Measurements from ENCODE around the gene RBM17. TPM values are rescaled to one million over a fixed set of nuclear protein-coding genes. Genes with fewer than 3 reads are reported as not detected.
"Not testable (repeated sequence)": the region's sequence is repeated elsewhere in the genome, so short reads cannot be mapped to it uniquely, and the experiment has no call there.

The RBM17 gene
- polyA plus RNA-seq, 3 donors: 140 to 154 (median 141) TPM

DNA sequence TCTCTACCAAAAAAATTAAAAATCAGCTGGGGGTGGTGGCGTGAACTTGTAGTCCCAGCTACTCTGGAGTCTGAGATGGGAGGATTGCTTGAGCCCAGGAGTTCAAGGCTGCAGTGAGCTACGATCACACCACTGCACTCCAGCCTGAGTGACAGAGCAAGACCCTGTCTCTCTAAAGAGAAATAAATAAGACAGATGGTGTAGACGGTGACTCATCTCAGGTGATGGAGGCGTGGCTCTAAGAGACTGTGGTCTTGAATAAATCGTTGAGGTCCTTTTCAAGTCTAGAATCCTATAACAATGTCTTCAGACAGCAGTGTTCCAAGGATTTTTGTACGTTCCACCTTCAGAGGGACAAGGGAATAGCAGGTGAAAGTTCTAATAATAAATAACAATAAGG, 60.1 kb downstream of the RBM17 start:
- no peak for DNase-seq (ENCODE audit: low read depth in 3 of 3, low spot score in 2 of 3)

- no peak for DNase-seq (ENCODE audit: low read depth in 3 of 3, low spot score in 2 of 3)
Observed at GRCh38 chr10:6151087-6151977, 62.5 kb downstream of the RBM17 start.

DNA sequence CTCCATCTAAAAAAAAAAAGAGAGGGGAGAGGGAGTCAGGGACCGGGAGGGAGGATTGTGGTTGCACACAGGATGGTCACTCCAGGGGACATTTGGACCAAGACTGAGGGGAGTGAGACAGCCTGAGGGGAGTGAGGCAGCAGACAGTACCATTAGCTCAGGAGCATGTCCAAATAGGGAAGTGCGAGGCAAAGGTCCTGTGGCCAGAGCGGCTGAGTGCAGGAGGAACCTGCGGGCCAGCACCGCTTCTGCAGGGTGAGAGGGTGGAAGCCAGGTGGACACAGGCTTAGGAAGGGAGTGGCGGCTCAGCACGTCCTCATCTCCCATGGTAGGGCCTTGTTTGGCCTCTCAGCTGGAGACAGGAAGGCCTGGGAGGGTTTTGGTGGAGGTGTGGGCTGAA, 65.0 kb downstream of the RBM17 start:
- no peak for DNase-seq (ENCODE audit: low read depth in 3 of 3, low spot score in 2 of 3)

DNA sequence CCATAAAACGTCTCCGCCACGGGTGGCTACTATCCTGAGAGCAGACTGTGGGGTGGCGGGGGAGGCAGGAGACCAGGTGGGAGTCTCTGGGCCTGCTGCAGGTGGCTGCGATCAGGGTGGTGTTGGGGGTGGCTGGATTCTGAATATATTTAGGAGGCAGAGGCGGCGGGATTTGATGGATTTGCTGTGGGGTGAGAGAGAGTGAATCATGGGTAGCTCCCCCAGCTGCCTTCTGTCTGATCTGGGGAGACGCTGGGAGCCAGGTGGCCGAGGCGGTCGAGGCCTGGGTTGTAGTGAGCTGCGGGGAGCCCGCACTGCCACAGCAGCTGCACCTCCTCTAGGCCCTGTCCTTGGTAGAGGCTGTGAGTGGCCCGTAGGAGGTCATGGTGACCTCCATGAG, 65.7 kb downstream of the RBM17 start:
- no peak for DNase-seq (ENCODE audit: low read depth in 3 of 3, low spot score in 2 of 3)

DNA sequence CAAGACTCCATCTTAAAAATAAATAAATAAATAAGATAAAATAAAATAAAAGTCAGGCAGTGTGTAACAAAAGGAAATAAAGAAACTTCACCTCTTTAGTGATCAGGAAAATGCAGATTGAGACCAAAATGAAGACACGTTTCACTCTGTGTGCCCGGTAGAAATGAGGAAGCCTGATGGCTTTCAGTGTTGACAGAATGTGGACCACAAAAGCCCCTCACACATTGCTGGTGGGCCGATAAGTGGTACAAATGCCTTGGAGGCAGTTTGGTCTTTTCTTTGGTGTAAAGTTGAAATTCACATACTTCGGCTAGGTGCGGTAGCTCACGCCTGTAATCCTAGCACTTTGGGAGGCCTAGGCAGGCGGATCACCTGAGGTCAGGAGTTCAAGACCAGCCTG, 69.4 kb downstream of the RBM17 start:
- no peak for DNase-seq (ENCODE audit: low read depth in 3 of 3, low spot score in 2 of 3)

- DNase-seq (ENCODE audit: low read depth in 3 of 3, low spot score in 2 of 3): no peak
Observed at GRCh38 chr10:6161921-6162320, 73.1 kb downstream of the RBM17 start.

DNA sequence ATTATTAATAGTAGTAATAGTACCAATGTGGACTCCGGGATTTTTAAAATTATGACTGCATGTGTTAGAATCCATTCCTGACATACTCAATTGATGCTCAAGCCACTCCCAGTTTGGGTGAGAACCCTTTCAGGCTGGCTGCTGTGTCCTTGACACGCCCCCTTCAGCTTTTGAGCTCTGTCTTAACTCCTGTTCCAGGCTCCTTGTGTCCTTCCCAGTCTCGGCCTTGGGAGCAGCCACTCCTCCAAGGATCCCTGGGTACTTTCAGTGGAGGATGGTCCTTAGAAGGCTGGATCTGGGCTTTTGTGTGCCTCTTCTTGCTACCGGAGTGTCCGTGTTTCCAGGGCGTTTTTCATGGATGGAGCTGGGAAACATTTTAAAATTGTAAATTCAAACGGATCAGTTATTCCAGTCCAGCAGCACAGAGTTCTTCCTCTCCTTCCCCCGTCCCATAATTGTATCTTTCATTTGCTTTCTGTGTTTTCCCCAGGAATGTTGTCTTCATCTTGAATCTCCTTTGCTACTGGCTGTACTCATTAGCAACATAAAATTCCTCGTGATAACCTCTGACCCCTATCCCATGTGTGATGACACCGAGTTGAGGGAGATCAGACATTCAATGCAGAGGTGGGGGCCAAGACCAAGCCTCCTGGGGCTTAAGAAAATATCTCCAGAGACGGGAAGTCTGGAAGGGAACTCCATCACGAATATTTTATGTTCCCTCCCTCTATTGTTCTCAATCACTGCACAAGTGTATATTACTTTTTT, 73.9 kb downstream of the RBM17 start:
- no peak for DNase-seq (ENCODE audit: low read depth in 3 of 3, low spot score in 2 of 3)

GRCh38 chr10:6163364-6164270, 74.8 kb downstream of the RBM17 start:
- DNase-seq (ENCODE audit: low read depth in 3 of 3, low spot score in 2 of 3): peak in 1 of 3 donors; percentile 81

DNA sequence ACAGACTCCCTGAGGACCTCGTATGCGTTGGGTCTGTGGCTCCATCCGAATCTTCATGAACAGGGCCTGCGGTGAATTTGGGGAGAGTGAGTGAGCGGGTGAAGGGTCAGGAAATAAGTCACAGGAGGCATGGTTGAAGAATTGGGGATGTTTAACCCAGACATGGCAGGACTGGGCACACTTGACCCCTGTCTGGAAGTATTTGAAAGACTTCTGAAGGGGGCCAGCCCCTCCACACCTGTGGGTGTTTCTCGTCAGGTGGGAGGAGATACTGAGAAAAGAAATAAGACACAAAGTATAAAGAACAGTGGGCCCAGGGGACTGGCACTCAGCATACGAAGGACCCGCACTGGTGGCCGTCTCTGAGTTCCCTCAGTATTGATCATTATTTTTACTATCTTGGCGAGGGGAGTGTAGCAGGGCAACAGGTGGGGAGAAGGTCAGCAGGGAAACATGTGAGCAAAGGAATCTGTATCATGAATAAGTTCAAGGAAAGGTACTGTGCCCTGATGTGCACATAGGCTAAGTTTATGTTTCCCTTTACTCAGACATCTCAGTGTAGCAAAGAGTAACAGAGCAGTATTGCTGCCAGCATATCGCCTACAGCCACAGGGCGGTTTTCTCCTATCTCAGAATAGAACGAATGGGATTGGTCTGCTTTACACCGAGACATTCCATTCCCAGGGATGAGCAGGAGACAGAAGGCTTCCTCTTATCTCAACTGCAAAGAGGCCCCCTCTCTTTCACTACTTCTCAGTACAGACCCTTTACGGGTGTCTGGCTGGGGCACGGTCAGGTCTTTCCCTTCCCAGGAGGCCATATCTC, 75.6 kb downstream of the RBM17 start:
- no peak for DNase-seq (ENCODE audit: low read depth in 3 of 3, low spot score in 2 of 3)

- no peak for DNase-seq (ENCODE audit: low read depth in 3 of 3, low spot score in 2 of 3)
Observed at GRCh38 chr10:6165221-6165725, 76.4 kb downstream of the RBM17 start.

DNA sequence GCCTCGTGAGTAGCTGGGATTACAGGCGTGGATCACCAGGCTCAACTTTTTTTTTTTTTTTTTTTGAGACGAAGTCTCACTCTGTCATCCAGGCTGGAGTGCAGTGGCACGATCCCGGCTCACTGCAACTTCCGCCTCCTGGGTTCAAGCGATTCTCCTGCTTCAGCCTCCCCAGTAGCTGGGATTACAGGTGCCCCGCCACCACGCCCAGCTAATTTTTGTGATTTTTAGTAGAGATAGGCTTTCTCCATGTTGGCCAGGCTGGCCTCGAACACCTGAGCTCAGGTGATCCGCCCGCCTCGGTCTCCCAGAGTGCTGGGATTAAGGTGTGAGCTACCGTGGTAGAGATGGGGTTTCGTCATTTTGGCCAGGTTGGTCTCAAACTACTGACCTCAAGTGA, 77.1 kb downstream of the RBM17 start:
- not testable (repeated sequence) for DNase-seq (ENCODE audit: low read depth in 3 of 3, low spot score in 2 of 3)

Other genes starting within 250 kb of the RBM17 start
- gene ANKRD16, start 199.1 kb upstream of the RBM17 start, polyA plus RNA-seq (ENCODE audit: insufficient read length in 3 of 3): 10 to 100 TPM; 10.3 to 11.9 (median 11.7) TPM
- 10 to 100 TPM; 68.7 to 72.9 (median 69.4) TPM for gene FBH1, start 198.8 kb upstream of the RBM17 start, polyA plus RNA-seq (ENCODE audit: insufficient read length in 3 of 3)
- 1 to 10 TPM; 1.2 to 2.0 (median 1.8) TPM for gene IL15RA, start 111.5 kb upstream of the RBM17 start, polyA plus RNA-seq (ENCODE audit: insufficient read length in 3 of 3)
- under 1 TPM in 1 of 3 donors, not detected in 2; 0.17 TPM for gene IL2RA, start 26.7 kb upstream of the RBM17 start, polyA plus RNA-seq (ENCODE audit: insufficient read length in 3 of 3)
- 10 to 100 TPM; 27.7 to 33.9 (median 31.0) TPM for gene PFKFB3, start 113.9 kb downstream of the RBM17 start, polyA plus RNA-seq (ENCODE audit: insufficient read length in 3 of 3)